Measurements from ENCODE around the gene FHIT.

DNA sequence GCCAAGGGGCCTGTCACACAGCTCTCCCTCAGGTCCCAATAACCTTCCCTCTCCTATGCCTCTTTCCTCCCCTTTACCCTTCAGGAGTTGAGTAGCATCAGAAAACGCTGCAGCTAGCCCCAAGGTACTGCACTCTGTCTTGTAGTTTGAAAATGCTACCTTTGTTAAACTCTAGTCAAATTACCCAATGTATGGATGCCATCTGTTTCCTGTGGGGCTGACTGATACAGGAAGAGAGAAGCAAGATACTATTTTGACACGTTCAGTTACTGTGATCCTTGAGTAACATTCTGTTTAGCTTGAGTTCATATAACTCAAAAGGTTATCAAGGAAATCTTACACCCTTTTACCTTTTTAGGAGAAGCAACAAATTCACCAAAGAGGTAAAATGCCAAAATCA is 493.1 kb downstream of the FHIT start:
- TF ChIP-seq, protein P1, sequence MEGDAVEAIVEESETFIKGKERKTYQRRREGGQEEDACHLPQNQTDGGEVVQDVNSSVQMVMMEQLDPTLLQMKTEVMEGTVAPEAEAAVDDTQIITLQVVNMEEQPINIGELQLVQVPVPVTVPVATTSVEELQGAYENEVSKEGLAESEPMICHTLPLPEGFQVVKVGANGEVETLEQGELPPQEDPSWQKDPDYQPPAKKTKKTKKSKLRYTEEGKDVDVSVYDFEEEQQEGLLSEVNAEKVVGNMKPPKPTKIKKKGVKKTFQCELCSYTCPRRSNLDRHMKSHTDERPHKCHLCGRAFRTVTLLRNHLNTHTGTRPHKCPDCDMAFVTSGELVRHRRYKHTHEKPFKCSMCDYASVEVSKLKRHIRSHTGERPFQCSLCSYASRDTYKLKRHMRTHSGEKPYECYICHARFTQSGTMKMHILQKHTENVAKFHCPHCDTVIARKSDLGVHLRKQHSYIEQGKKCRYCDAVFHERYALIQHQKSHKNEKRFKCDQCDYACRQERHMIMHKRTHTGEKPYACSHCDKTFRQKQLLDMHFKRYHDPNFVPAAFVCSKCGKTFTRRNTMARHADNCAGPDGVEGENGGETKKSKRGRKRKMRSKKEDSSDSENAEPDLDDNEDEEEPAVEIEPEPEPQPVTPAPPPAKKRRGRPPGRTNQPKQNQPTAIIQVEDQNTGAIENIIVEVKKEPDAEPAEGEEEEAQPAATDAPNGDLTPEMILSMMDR (IDR thresholded peaks at IDR 0.05; ENCODE audit: poor library complexity): no peak
- TF ChIP-seq EZH2phosphoT487 (IDR thresholded peaks at IDR 0.05; ENCODE audit: low read depth, severe bottlenecking, unreplicated experiment): no peak

All from hepatocyte (in vitro differentiated cells).